HG03460 (cell line): Measurements from ENCODE around the gene SLC17A9.

Experiments used
- ATAC-seq: cut with Tn5 transposase; IDR thresholded peaks from one replicate; pipeline ENCODE4 v1.9.1; 2021; ENCODE audit not compliant: unreplicated experiment

Gene SLC17A9, protein sequence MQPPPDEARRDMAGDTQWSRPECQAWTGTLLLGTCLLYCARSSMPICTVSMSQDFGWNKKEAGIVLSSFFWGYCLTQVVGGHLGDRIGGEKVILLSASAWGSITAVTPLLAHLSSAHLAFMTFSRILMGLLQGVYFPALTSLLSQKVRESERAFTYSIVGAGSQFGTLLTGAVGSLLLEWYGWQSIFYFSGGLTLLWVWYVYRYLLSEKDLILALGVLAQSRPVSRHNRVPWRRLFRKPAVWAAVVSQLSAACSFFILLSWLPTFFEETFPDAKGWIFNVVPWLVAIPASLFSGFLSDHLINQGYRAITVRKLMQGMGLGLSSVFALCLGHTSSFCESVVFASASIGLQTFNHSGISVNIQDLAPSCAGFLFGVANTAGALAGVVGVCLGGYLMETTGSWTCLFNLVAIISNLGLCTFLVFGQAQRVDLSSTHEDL

DNA sequence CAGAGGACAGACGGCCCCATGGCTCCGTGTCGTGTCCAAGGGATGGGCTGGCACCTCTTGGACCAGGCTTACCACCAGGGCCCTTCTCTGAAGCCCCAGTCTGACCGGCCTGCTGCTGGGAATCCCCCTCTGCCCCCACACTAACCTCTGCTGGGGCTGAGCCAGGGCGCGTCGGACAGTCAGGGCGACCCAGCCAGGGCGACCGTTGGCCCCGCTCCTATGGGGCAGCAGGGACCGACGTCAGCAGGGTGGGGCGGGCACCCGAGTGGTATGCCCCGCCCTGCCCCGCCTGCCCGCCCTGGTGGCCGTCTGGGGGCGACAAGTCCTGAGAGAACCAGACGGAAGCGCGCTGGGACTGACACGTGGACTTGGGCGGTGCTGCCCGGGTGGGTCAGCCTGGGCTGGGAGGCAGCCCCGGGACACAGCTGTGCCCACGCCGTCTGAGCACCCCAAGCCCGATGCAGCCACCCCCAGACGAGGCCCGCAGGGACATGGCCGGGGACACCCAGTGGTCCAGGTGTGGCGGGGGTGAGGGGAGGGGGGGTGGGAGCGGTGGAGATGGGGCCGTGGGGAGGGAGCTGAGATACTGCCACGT, at the start of gene SLC17A9:
Gene SLC17A9, plus strand, starts transcription at position 337 of the 595 bp plus-strand sequence. Its CDS starts 122 bp downstream, at position 459.
- peak; percentile 47 for ATAC-seq

DNA sequence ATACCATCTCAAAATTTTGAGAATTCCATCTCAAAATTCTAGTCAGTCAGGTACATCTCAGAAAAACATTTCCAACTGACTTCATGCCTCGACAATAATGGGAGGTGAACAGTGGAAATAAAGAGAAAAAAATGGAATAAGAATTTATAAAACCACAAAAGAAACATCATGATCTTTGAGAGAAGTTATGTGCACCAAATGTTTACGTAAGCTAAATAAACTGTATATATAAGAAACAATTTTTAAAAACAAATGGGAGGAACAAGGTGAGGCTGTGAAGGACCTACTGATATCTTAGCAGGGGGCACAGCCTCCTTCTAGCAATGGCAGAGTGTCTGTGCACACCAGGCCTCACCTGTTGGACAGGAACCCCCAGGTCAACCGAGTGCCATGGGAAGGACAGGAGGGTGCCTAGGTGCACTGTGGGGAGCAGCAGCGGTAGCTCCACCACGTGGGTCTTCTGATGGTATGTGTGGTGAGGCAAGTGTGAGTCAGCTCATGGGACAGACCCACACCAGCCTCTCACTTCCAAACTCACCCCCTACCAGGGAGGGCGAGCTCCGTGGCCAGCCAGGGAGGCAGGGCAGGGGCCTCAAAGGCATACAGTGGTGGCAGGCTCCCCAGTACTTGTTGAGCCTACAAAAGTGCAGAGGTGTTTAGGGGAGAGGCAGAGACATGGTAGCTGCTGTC, 49.4 kb upstream of the SLC17A9 start:
- no peak for ATAC-seq

DNA sequence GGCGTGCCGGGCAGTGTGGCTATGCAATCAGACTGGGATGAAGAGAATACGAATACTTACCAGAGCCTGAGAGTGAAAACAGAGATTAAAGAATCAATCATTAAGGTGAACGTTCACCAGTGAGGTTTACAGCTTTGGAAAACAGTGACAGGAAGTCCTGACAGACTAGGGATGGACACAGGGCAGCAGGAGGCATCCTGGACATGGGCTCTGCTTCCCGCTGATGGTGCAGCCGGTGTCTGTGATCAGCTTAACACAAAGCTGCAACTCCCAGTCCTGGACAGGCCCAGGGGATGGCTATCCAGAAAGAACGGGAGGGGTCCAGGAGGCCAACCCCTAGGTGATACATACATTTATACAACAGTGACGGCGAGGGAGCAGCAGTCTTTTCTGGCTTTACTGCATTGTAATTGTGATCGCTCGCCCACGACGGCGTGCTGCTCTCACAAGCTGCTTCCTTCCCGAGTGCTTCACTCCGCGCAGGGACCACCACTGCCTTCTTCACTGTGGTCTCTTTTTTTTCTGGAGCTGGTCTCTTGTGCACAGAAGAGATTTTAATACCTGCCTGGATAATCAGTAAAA, 46.9 kb upstream of the SLC17A9 start:
- ATAC-seq: no peak

DNA sequence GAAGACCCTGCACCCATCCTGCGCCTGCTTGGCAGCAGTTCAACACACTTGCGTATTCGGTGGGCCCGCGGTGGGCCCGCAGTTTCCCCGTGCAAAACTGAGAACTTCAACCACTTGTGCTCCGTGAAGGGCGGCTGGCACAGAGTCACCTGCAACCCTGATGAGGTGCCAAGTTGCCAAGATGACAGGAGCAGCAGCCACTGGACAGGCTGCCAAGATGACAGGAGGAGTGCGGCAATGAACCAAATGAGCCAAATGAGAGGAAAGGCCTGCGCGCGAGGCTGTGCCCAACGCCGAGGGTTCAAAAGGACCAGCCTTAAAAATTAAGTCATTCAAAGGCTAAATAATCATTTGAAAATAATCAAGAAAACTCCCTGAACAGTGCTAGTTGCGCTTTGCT, 46.3 kb upstream of the SLC17A9 start:
- no peak for ATAC-seq

DNA sequence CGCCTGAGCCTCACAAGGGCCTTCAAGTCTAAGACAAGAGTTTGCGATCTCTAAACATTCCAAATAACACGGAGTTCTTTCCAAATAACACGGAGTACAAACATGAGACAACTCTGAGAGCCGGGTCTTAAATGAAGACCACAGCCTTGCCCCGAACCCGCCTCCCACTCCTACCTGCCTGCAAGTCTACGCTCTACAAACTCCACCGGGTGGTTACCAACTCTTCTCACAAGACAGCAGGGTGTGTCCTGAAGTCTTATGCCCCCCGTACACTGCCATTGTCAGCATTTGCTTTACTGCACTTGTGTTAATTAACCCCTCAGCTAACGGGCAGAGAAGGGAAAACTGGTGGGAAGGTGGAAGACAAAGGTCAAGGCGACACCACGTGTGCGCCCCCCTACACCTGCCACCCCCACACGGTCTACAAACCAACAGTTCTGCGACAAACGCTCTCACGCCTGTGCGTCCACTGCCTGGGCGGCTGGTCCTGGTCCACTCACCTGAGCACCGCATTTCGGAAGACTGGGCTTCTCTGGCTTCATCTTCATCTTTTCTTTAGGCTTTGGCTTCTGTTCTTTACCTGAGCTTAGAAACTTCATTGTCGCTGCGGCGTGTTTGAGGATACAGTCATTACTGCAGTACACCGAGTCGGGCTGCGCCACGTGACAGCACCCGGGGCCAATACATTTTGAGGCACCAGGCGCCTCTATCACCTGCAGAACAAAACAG, 45.7 kb upstream of the SLC17A9 start:
- ATAC-seq: no peak

DNA sequence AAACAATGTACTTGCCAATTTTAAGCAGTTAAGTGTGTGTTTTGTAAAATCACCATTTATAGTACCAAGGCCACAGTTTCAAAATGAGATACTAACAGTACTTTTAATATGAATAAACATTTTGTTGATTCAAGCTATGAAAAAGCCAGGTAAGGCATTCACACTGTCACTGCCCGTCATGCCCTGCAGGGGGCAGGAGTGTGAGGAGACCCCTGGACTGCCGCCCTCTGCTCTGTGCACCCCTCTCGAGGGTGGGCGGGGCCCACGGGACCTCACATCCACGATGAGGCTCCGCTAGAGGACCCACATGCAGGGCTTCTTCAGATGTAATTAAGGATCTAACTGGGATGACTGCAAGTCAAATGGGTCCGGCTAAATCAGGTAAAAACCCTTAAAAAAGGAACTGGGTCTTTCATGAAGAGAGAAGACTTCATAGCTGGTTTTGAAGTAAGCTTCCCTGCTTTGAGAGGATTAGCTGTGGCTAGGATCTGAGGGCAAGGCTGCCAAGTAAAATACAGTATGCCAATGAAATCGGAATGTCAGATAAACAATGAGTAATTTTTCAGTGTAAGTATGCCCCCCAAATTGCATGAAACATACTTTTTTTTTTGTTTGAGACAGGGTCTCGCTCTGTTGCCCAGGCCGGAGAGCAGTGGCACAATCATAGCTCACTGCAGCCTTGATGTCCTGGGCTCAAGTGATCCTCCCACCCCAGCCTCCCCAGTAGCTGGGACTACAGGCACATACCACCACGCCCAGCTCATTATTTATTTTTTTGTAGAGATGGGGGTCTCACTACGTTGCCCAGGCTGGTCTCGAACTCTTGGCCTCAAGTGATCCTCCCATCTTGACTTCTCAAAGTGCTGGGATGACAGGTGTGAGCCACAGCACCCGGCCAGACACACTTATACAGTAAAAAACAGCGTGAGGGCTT, 44.9 kb upstream of the SLC17A9 start:
- ATAC-seq: no peak

DNA sequence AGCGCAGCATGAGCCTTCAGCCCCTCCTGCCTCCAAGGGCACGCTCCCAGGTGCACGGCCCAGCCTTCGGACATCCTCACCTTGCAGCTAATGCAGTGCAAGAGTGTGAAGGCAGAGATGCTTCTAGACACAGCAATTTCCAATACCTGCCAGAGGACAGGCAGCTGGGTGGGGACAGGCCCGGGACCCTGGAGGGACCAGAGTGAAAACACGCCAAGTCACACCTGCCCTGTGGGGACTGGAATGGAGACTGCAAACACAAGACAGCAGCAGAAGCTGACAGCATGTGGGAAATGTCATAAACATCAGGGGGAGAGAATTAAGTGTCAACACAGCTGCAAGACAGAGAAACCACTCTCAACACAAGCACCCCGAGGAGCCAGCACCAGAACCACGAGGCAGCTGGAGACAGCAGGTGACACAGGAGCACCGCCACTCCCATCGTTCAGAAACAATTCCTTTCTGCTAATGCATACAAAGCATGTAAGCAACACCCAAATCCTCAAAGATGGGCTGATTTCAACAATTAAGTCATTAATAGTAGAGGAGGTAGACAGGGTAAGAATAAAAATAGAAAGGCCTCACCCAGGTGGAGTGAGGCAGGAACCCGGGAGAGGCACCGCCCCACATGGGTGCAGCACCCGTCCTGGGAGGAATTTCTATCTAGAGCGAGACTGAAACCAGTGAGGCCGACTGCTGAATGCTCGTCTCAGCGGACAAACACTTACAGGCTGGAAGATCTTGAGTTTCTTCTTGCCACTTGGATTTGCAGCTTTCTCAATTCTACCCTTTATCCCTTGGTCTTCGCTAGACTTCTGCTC, 43.3 kb upstream of the SLC17A9 start:
- ATAC-seq: no peak

DNA sequence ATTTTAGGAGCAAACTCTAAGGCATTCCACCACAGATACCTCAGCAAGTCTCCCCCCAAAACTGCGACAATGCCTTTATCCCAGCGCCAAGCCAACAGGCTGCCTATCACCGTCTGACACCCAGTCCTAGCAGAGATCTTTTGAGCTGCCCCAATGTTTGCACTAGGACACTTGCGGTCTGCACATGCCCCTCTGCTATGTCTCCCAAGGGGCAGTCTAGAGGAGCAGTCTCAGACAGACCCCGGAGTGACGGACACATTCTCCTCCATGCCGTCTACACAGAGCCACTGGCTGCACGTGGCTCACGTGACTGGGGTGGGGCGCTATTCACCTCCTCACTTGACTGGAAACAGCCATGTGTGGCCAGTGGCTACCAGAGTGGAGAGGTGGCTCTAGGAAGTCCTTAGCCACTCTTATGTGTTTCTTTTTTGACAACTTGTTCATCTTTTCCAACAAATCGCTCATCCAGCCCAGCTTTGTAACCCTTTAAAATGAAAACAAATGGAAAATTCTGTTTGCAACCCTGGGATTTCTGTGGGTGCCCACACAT, 42.2 kb upstream of the SLC17A9 start:
- no peak for ATAC-seq

DNA sequence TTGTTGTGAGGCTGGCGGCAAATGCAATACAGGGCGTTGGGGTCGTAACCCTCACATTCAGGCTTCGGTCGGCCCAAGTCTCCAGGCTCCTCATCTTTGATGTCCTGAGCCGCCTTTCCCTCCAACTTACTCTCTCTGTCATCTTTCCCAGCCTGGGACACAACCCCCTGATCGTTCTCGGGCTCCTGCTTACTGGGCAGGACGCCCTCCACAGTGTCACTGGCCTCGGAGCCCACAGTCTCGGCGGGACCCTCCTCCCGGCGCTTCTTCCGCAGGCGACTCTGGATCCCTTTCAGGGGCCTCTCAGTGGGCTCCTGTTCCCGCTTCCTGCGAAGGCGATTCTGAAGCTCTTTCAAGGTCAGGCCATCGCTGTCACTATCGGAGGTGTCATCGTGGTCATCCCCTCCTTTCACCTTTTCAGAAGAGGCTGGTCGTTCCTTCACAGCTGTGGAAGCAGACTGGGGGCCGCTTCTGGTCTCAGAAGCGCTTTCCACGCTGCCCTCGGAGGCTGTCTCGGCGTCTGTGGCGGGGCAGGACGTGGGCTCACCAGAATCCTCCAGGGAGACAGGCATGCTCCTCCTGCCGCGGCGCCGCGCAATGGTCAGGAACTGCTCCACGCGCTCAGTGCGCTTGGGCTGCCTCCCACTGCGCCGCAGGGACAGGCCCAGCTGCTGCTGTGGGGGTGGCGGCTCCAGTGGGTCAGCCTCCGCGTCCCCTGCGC, 41.6 kb upstream of the SLC17A9 start:
- no peak for ATAC-seq

DNA sequence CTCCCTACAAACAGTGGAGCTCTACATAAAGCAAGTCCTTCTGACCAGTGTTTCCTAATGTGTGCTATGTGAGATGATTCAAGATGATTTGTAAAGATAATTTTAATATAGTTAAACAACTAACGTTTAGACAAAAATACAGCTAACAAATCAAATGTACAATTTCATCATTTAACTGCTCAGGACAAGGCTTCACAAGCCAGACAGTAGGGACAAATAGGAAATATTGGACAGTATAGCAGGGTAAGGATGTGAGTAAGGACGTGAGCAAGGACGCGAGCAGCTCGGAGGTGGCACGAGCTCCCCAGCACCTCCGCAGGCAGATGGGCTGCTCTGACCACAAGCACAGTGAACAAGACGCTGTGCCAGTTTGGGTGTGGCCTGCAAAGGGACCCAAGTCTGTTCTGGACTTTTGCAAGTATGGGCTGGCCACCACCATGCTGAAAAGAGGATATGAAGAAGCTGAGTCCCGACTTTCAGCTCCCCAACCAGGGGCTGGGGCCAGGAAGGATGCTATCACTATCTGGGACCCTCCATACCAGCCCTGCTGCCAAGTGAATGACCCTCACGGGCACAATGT, 40.7 kb upstream of the SLC17A9 start:
- no peak for ATAC-seq

DNA sequence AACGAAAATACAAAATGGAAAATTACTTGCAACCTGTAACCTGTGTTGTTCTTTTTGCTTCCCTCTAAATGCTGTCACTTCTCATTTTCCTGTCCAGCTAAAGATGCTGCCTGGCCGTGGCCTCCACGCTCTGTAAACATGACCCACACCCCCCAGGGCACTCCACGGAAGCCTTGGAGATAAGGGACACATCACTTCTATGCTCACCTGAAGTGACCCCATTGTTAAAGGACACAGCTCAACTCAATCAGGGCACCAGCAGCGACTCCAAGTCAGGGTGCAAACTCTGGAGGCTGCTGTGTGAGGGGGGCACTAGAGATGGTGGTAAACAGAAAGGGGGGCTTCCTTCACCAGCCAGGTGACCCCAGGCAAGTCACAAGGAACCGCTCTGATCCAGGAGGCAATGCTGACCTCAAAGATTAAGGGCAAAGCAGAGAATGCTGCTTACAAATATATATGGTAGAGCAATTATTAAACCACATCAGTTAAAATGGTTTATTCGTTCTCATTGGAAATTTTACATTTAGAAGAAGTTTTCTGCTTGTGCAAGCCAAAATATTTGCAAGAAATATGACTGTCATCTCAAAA, 39.4 kb upstream of the SLC17A9 start:
- ATAC-seq: no peak

DNA sequence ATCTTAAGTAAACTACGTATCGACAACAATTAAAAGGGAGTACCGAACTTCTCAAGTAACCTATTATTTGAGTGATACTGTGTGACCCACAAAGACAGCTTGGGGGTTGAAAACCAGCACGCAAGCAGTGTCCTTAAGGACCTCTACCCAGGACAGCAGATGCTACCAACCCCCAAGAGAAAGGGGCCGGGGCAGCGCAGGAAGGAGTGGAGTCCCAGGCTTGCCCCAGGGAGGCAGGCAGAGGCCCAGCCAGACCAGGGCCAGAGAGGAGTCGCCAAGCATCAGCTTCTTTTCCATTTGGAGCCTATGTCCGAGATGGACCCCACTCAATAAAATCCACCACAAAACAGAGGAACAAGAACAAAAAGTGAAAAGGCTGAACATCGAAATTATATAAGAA, 38.1 kb upstream of the SLC17A9 start:
- ATAC-seq: no peak

DNA sequence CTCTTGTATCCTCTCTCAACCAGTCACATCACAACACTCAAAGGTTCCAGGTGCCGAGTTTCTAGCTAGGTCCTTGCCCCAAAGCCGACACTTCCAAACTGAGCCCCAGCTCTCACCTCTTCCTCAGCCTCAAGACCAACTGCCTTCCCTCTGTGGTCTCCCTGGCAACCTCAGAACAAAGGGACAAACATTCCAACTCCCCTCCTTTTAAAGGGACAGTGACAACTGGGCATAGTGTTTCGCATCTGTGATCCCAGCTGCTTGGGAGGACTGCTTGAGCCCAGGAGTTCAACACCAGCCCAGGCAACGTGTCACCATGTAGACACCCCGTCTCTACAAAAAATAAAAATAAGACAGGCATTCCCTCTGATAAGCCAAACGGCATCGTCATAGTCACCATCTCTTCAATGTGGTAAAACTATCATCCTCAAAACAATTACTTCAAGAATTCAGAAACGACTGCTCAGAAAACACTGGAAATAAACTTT, 37.5 kb upstream of the SLC17A9 start:
- ATAC-seq: no peak

DNA sequence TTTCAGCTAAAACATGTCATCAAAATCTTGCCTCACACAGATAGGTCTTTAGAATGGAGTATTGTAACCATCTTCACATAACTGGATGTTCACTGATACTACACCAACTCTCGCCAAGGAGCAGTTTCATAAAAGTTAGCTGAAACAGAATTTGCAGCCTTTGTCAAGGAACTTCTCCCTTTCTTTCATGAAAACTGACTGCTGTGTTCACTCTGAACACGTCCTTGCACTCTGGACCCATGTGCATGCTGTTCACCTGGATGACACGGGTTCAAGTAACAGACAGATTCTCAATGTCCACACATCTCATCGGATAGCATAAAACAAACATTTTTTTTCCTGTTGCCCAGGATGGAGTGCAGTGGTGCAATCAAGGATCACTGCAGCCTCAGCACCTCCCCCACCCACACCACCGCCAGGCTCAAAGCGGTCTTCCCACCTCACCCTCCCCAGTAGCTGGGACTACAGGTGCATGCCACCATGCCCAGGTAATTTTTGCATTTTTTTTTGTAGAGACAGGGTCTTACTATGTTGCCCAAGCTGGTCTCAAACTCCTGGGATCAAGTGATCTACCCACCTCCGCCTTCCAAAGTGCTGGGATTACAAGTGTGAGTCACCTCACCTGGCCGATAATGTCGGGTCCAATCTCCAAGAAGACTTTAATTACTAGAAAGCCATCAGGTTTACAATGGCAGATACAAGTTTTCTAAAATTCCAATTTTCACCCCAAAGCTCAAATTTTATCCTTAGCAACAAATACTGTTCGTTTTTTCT, 35.6 kb upstream of the SLC17A9 start:
- no peak for ATAC-seq

DNA sequence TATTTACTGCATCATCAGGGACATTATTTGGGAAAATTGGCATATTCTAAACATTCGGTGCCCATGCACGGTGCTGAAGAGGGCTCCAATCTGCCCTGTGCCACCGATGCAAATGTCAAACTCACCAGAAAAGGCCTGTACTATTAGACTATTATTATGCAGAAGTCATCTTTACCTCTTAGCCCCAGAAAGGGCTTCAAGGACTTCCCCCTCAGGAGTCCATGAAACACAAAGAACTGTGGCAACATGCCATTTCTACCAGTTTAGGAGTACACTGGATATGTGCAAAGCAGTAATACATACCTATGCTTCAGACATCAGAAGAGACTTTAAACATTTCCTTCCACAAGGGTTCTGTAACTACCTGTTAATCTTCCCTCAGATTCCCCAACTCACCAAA, 34.8 kb upstream of the SLC17A9 start:
- no peak for ATAC-seq

DNA sequence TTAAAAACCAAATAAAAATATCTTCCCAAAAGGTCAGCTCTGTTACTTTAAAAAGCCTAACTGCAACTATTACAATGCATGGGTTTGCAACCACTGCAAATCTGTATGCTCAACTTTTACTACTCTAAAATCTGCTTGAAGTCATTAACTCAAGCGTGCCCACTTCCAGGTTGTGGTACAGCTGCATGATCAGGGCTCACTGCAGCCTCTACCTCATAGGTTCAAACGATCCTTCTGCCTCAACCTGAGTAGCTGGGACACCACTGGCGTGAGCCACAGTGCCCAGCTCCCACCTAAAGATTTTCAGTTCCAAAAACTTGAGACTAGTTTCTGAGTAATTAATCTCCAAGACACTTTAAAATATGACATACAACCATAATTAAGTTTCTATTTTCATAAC, 34.4 kb upstream of the SLC17A9 start:
- no peak for ATAC-seq
